ENCODE measurements around the gene HDGFL2.
"Not testable (repeated sequence)": the region's sequence is repeated elsewhere in the genome, so short reads cannot be mapped to it uniquely, and the experiment has no call there.

HDGFL2 gene

GRCh38 chr19:4519521-4520277, 47.6 kb downstream of the HDGFL2 start:
- Mint-ChIP-seq H3K27me3 (peaks cover 4% of the 10 kb centered on the region), H3K4me1 (no peaks in the 10 kb centered on the region), H3K36me3 (ENCODE audit: low read depth) (no peaks in the 10 kb centered on the region), H3K4me3 (no peak overlapping the region), H3K9me3 (no peaks in the 10 kb centered on the region), H3K27ac (no peak overlapping the region)
- DNase-seq = no peak
- no peak for ATAC-seq

- Mint-ChIP-seq H3K4me3 (no peak overlapping the region), H3K27me3 (peaks cover 4% of the 10 kb centered on the region), H3K36me3 (ENCODE audit: low read depth) (no peaks in the 10 kb centered on the region), H3K9me3 (no peaks in the 10 kb centered on the region), H3K27ac (no peak overlapping the region), H3K4me1 (no peaks in the 10 kb centered on the region)
- ATAC-seq = no peak
- no peak for DNase-seq
These were observed 49.2 kb downstream of the HDGFL2 start for GRCh38 chr19:4521170-4521887.

- ATAC-seq = no peak
- no peak for DNase-seq
- Mint-ChIP-seq H3K4me1 (no peaks in the 10 kb centered on the region), H3K9me3 (no peaks in the 10 kb centered on the region), H3K36me3 (ENCODE audit: low read depth) (no peaks in the 10 kb centered on the region), H3K27me3 (peaks cover 4% of the 10 kb centered on the region), H3K27ac (no peak overlapping the region), H3K4me3 (no peak overlapping the region)
These were observed 49.8 kb downstream of the HDGFL2 start for GRCh38 chr19:4521888-4522242.

- ATAC-seq = no peak
- H3K9me3 Mint-ChIP-seq = no peaks in the 10 kb centered on the region
- peaks cover 4% of the 10 kb centered on the region for H3K27me3 Mint-ChIP-seq
- no peak overlapping the region for H3K4me3 Mint-ChIP-seq
- DNase-seq = no peak
- no peak overlapping the region for H3K27ac Mint-ChIP-seq
- H3K4me1 Mint-ChIP-seq = no peaks in the 10 kb centered on the region
- H3K36me3 Mint-ChIP-seq (ENCODE audit: low read depth) = no peaks in the 10 kb centered on the region
These were observed 50.4 kb downstream of the HDGFL2 start for GRCh38 chr19:4522291-4523002.

GRCh38 chr19:4523306-4524110, 51.4 kb downstream of the HDGFL2 start:
- no peaks in the 10 kb centered on the region for H3K9me3 Mint-ChIP-seq
- peak; percentile 53 for DNase-seq

GRCh38 chr19:4524808-4525562, 52.9 kb downstream of the HDGFL2 start:
- H3K9me3 Mint-ChIP-seq = no peaks in the 10 kb centered on the region
- ATAC-seq = peak; percentile 62
- H3K27me3 Mint-ChIP-seq = no peaks in the 10 kb centered on the region
- no peaks in the 10 kb centered on the region for H3K36me3 Mint-ChIP-seq (ENCODE audit: low read depth)
- no peak overlapping the region for H3K4me3 Mint-ChIP-seq
- H3K27ac Mint-ChIP-seq = no peak overlapping the region
- no peaks in the 10 kb centered on the region for H3K4me1 Mint-ChIP-seq
- DNase-seq = peak; percentile 81

More at GRCh38 chr19:4523306-4524110, 51.4 kb downstream of the HDGFL2 start:
- Mint-ChIP-seq H3K4me3 (no peak overlapping the region), H3K27ac (no peak overlapping the region), H3K27me3 (peaks cover 4% of the 10 kb centered on the region), H3K4me1 (no peaks in the 10 kb centered on the region), H3K36me3 (ENCODE audit: low read depth) (no peaks in the 10 kb centered on the region)
- no peak for ATAC-seq

- no peak for DNase-seq
- no peak overlapping the region for H3K27ac Mint-ChIP-seq
- no peak overlapping the region for H3K4me3 Mint-ChIP-seq
- no peaks in the 10 kb centered on the region for H3K9me3 Mint-ChIP-seq
- no peaks in the 10 kb centered on the region for H3K36me3 Mint-ChIP-seq (ENCODE audit: low read depth)
- ATAC-seq = peak; percentile 26
- H3K4me1 Mint-ChIP-seq = no peaks in the 10 kb centered on the region
- no peaks in the 10 kb centered on the region for H3K27me3 Mint-ChIP-seq
These were observed 53.5 kb downstream of the HDGFL2 start for GRCh38 chr19:4525563-4526002.

GRCh38 chr19:4527377-4527776, 55.3 kb downstream of the HDGFL2 start:
- ATAC-seq; H3K9me3 Mint-ChIP-seq; H3K27me3 Mint-ChIP-seq; DNase-seq; H3K36me3 Mint-ChIP-seq (ENCODE audit: low read depth); H3K4me1 Mint-ChIP-seq; H3K27ac Mint-ChIP-seq; H3K4me3 Mint-ChIP-seq: not testable (repeated sequence)

- peaks cover 5% of the 10 kb centered on the region for H3K27me3 Mint-ChIP-seq
- H3K27ac Mint-ChIP-seq = no peak overlapping the region
- no peaks in the 10 kb centered on the region for H3K4me1 Mint-ChIP-seq
- no peaks in the 10 kb centered on the region for H3K9me3 Mint-ChIP-seq
- no peaks in the 10 kb centered on the region for H3K36me3 Mint-ChIP-seq (ENCODE audit: low read depth)
- ATAC-seq (no peak), DNase-seq (no peak)
- H3K4me3 Mint-ChIP-seq = no peak overlapping the region
These were observed 56.7 kb downstream of the HDGFL2 start for GRCh38 chr19:4528843-4529242.

GRCh38 chr19:4529924-4530522, 57.9 kb downstream of the HDGFL2 start:
- peaks cover 8% of the 10 kb centered on the region for H3K27me3 Mint-ChIP-seq

GRCh38 chr19:4531562-4532165, 59.6 kb downstream of the HDGFL2 start:
- Mint-ChIP-seq H3K4me1 (peaks cover 5% of the 10 kb centered on the region), H3K27ac (no peak overlapping the region), H3K36me3 (ENCODE audit: low read depth) (no peaks in the 10 kb centered on the region), H3K4me3 (no peak overlapping the region), H3K9me3 (no peaks in the 10 kb centered on the region), H3K27me3 (peaks cover 12% of the 10 kb centered on the region)
- DNase-seq (no peak), ATAC-seq (no peak)

More at GRCh38 chr19:4529924-4530522, 57.9 kb downstream of the HDGFL2 start:
- H3K4me1 Mint-ChIP-seq = no peaks in the 10 kb centered on the region
- no peak overlapping the region for H3K27ac Mint-ChIP-seq
- H3K36me3 Mint-ChIP-seq (ENCODE audit: low read depth) = no peaks in the 10 kb centered on the region
- H3K9me3 Mint-ChIP-seq = no peaks in the 10 kb centered on the region
- H3K4me3 Mint-ChIP-seq = no peak overlapping the region
- no peak for DNase-seq
- ATAC-seq = no peak

- Mint-ChIP-seq H3K4me3 (no peak overlapping the region), H3K27ac (no peak overlapping the region), H3K36me3 (ENCODE audit: low read depth) (no peaks in the 10 kb centered on the region), H3K9me3 (no peaks in the 10 kb centered on the region), H3K4me1 (peaks cover 5% of the 10 kb centered on the region), H3K27me3 (peaks cover 12% of the 10 kb centered on the region)
- ATAC-seq (no peak), DNase-seq (no peak)
These were observed 61.2 kb downstream of the HDGFL2 start for GRCh38 chr19:4533334-4533733.

GRCh38 chr19:4533835-4534424, 61.8 kb downstream of the HDGFL2 start:
- peaks cover 5% of the 10 kb centered on the region for H3K4me1 Mint-ChIP-seq
- H3K4me3 Mint-ChIP-seq = no peak overlapping the region
- ATAC-seq = no peak
- no peak overlapping the region for H3K27ac Mint-ChIP-seq
- H3K9me3 Mint-ChIP-seq = no peaks in the 10 kb centered on the region
- no peaks in the 10 kb centered on the region for H3K36me3 Mint-ChIP-seq (ENCODE audit: low read depth)
- peaks cover 12% of the 10 kb centered on the region for H3K27me3 Mint-ChIP-seq
- DNase-seq = no peak

All from activated naive CD8-positive, alpha-beta T cell treated with anti-CD3 and anti-CD28 coated beads, Interleukin-2, amount 50 U/mL, for 24 hours (primary cell).